Subcutaneous preadipocyte (primary cell): Measurements from ENCODE around the gene RNU7-1. TPM values are rescaled to one million over a fixed set of nuclear protein-coding genes. Genes with fewer than 3 reads are reported as not detected.

Source experiments
- small RNA-seq: library from RNA; depleted of rRNA; stranded (forward); fragments of <200 nt; gene quantifications from one replicate; pipeline ENCODE3, GENCODE V24; 2012
- total RNA-seq: library from RNA; depleted of rRNA; stranded (reverse); fragments of >200 nt; gene quantifications from 2 replicates; pipeline ENCODE4 v1.2.3, GENCODE V29; 2012

Gene RNU7-1
- total RNA-seq = not detected in 2 replicates

GRCh38 chr12:6943722-6944380 lies at the start of gene RNU7-1, which contains the start of gene C12orf57:
Gene RNU7-1 (plus strand): TSS chr12:6943816.
Gene C12orf57 (plus strand): TSS chr12:6944022. CDS start chr12:6944122, 100 bp downstream.

GRCh38 chr12:6904280-6905276 lies 39.0 kb upstream of the RNU7-1 start, which contains the start of gene LRRC23:
Gene LRRC23 (plus strand): TSS chr12:6904822. CDS start chr12:6905634, 812 bp downstream.

GRCh38 chr12:6914246-6914946 lies 29.2 kb upstream of the RNU7-1 start, which contains the start of gene ENO2:
Gene ENO2 (plus strand): TSS chr12:6914580. CDS start chr12:6915833, 1,253 bp downstream.

GRCh38 chr12:6927379-6928021 lies 16.1 kb upstream of the RNU7-1 start, which contains the start of gene ATN1:
Gene ATN1 (plus strand): TSS chr12:6927959. CDS start chr12:6934002, 6,043 bp downstream.

GRCh38 chr12:6950811-6951540 lies 7.4 kb downstream of the RNU7-1 start, which contains the start of gene PTPN6:
Gene PTPN6 (plus strand): TSS chr12:6951356. CDS start chr12:6951513, 157 bp downstream.

Small RNA genes within 50 kb of the gene (small RNA-seq; reads per million reads assigned to genes)
- gene MIR141 (5.8 reads per million, percentile 93 among the genes with 10 or more reads in this experiment), gene MIR200C (108 reads per million, percentile 99 among the genes with 10 or more reads in this experiment), gene RNU7-1 (not detected), gene SCARNA12 (4.2 reads per million, percentile 91 among the genes with 10 or more reads in this experiment)

Other genes starting within 250 kb of the RNU7-1 start
- under 0.01 TPM in 1 of 2 replicates, not detected in the other for gene PIANP, start 243.0 kb upstream of the RNU7-1 start, total RNA-seq
- 97.4 TPM in 2 replicates for gene COPS7A, start 219.8 kb upstream of the RNU7-1 start, total RNA-seq
- gene MLF2, start 190.7 kb upstream of the RNU7-1 start, total RNA-seq = 133 and 141 TPM in 2 replicates
- 62.9 and 72.0 TPM in 2 replicates for gene PTMS, start 177.5 kb upstream of the RNU7-1 start, total RNA-seq
- gene LAG3, start 171.3 kb upstream of the RNU7-1 start, total RNA-seq = not detected in 2 replicates
- gene CD4, start 154.3 kb upstream of the RNU7-1 start, total RNA-seq = under 0.01 and 0.73 TPM in 2 replicates
- 0.73 and 1.2 TPM in 2 replicates for gene GPR162, start 122.0 kb upstream of the RNU7-1 start, total RNA-seq
- gene P3H3, start 115.4 kb upstream of the RNU7-1 start, total RNA-seq = 44.1 and 49.3 TPM in 2 replicates
- gene GNB3, start 102.9 kb upstream of the RNU7-1 start, total RNA-seq = 1.1 and 2.2 TPM in 2 replicates
- 29.4 and 36.4 TPM in 2 replicates for gene CDCA3, start 92.5 kb upstream of the RNU7-1 start, total RNA-seq
- 86.7 and 96.4 TPM in 2 replicates for gene USP5, start 91.7 kb upstream of the RNU7-1 start, total RNA-seq
- 941 and 1,349 TPM in 2 replicates for gene TPI1, start 76.3 kb upstream of the RNU7-1 start, total RNA-seq
- 4.0 and 4.9 TPM in 2 replicates for gene SPSB2, start 70.5 kb upstream of the RNU7-1 start, total RNA-seq
- 5.1 TPM in 2 replicates for gene LRRC23, start 39.0 kb upstream of the RNU7-1 start, total RNA-seq
- 6.6 and 9.0 TPM in 2 replicates for gene ENO2, start 29.2 kb upstream of the RNU7-1 start, total RNA-seq
- gene ATN1, start 15.9 kb upstream of the RNU7-1 start, total RNA-seq = 10.3 and 11.7 TPM in 2 replicates
- gene C12orf57, start 206 bp downstream of the RNU7-1 start, total RNA-seq = 37.7 and 63.9 TPM in 2 replicates
- not detected in 2 replicates for gene PTPN6, start 7.5 kb downstream of the RNU7-1 start, total RNA-seq
- gene PHB2, start 26.8 kb downstream of the RNU7-1 start, total RNA-seq = 213 and 237 TPM in 2 replicates
- 44.5 and 46.1 TPM in 2 replicates for gene EMG1, start 27.1 kb downstream of the RNU7-1 start, total RNA-seq
- gene LPCAT3, start 74.7 kb downstream of the RNU7-1 start, total RNA-seq = 24.3 and 27.8 TPM in 2 replicates
- 43.2 and 191 TPM in 2 replicates for gene C1S, start 116.9 kb downstream of the RNU7-1 start, total RNA-seq
- gene C1R, start 148.6 kb downstream of the RNU7-1 start, total RNA-seq = 30.1 and 155 TPM in 2 replicates
- gene C1RL, start 165.4 kb downstream of the RNU7-1 start, total RNA-seq = 28.7 and 43.4 TPM in 2 replicates
- not detected in 2 replicates for gene RBP5, start 185.1 kb downstream of the RNU7-1 start, total RNA-seq
- 5.9 and 6.6 TPM in 2 replicates for gene CLSTN3, start 186.6 kb downstream of the RNU7-1 start, total RNA-seq
- gene PEX5, start 245.9 kb downstream of the RNU7-1 start, total RNA-seq = 27.6 and 30.5 TPM in 2 replicates